ENCODE results near the gene DCBLD1.

DNA sequence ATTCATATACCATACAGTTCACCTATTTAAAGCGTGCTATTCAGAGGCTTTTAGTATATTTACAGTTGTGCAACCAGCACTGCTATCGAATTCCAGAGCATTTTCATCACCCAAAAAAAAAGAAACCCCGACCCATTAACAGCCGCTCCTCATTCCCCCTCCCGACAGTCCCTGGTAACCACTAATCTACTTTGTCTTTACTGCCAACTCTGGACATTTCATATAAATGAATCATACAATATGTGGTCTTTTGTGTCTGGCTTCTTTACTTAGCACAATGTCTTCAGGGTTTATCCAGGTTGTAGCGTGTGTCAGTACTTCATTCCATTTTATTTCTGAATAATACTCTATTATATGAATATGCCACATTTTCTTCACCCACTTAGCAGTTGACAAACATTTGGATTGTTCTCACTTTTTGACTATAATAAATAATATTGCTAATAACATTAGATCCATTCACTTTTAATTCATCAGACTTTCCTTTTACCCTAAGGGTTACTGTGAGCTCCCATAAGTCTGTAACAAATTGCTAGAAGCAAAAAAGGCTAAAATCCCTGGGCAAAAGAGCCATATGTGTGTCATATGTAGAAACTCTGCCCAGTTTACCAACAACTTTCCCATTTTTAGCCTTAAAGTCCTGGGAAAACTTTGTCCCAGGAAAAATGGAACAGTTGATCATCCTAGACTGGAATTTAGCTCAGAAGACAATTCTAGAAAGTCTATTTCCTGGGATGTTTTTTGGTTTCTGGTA, 33.6 kb upstream of the DCBLD1 start:
- TF ChIP-seq POLR2A (IDR thresholded peaks at IDR 0.05; ENCODE audit: extremely low read depth, insufficient read length): no peak
- TF ChIP-seq, protein P1, sequence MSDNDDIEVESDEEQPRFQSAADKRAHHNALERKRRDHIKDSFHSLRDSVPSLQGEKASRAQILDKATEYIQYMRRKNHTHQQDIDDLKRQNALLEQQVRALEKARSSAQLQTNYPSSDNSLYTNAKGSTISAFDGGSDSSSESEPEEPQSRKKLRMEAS (IDR thresholded peaks at IDR 0.05; ENCODE audit: low read depth, low read length): no peak
